Kidney epithelial cell (primary cell): ENCODE measurements around the gene NFIA. TPM values are rescaled to one million over a fixed set of nuclear protein-coding genes. Genes with fewer than 3 reads are reported as not detected.

ENCODE experiments used
- DNase-seq: peaks from one replicate; pipeline ENCODE4 v3.0.0-alpha.2; 2010; ENCODE audit warnings: low read depth
- H3K27me3 ChIP-seq: 2 replicates; pipeline ENCODE4 v1.6.0; 2011; ENCODE audit warnings: low read length; ENCODE audit not compliant: control insufficient read depth, insufficient read depth
- H3K36me3 ChIP-seq: 2 replicates; pipeline ENCODE4 v1.5.1; 2011; ENCODE audit warnings: low read length; ENCODE audit not compliant: control insufficient read depth, insufficient read depth
- H3K4me3 ChIP-seq: 2 replicates; pipeline ENCODE4 v1.5.1; 2011; ENCODE audit warnings: low read depth, mild to moderate bottlenecking, control low read depth, low read length
- CTCF ChIP-seq: IDR thresholded peaks from 2 replicates; pipeline ENCODE4 v1.5.1; 2011; ENCODE audit warnings: mild to moderate bottlenecking, moderate library complexity, low read length, control low read depth, inconsistent platforms; ENCODE audit not compliant: insufficient read depth, poor library complexity, severe bottlenecking
- total RNA-seq: library from RNA; depleted of rRNA; stranded (reverse); fragments of >200 nt; gene quantifications from 2 replicates; pipeline ENCODE4 v1.2.3, GENCODE V29; 2015

Gene NFIA
- total RNA-seq, 1 donor from 2014 or later = 3.5 TPM

GRCh38 chr1:61329556-61329955, 247.2 kb downstream of the NFIA start:
- Histone ChIP-seq H3K27me3 (no peaks in the 10 kb centered on the region), H3K4me3 (no peak overlapping the region), H3K36me3 (no peaks in the 10 kb centered on the region)
- DNase-seq = no peak
- no peak for TF ChIP-seq CTCF

GRCh38 chr1:61330018-61330417, 247.7 kb downstream of the NFIA start:
- Histone ChIP-seq H3K27me3 (no peaks in the 10 kb centered on the region), H3K36me3 (no peaks in the 10 kb centered on the region), H3K4me3 (no peak overlapping the region)
- DNase-seq = no peak
- no peak for TF ChIP-seq CTCF

GRCh38 chr1:61330571-61330970, 248.2 kb downstream of the NFIA start:
- H3K27me3 ChIP-seq = no peaks in the 10 kb centered on the region

GRCh38 chr1:61332196-61332753, 249.9 kb downstream of the NFIA start:
- Histone ChIP-seq H3K4me3 (no peak overlapping the region), H3K27me3 (no peaks in the 10 kb centered on the region), H3K36me3 (no peaks in the 10 kb centered on the region)
- no peak for TF ChIP-seq CTCF
- DNase-seq = no peak

More at GRCh38 chr1:61330571-61330970, 248.2 kb downstream of the NFIA start:
- no peak for TF ChIP-seq CTCF
- Histone ChIP-seq H3K4me3 (no peak overlapping the region), H3K36me3 (no peaks in the 10 kb centered on the region)
- no peak for DNase-seq

- no peak for DNase-seq
- Histone ChIP-seq H3K36me3 (no peaks in the 10 kb centered on the region), H3K4me3 (no peak overlapping the region), H3K27me3 (no peaks in the 10 kb centered on the region)
- no peak for TF ChIP-seq CTCF
These were observed 250.4 kb downstream of the NFIA start for GRCh38 chr1:61332796-61333195.
